Left hindlimb (tissue), 1 donor: ENCODE measurements around the gene C1RL.

Experiments used
- DNase-seq: peaks from one replicate; pipeline ENCODE4 v3.0.0-alpha.2; 2018

The C1RL gene, protein sequence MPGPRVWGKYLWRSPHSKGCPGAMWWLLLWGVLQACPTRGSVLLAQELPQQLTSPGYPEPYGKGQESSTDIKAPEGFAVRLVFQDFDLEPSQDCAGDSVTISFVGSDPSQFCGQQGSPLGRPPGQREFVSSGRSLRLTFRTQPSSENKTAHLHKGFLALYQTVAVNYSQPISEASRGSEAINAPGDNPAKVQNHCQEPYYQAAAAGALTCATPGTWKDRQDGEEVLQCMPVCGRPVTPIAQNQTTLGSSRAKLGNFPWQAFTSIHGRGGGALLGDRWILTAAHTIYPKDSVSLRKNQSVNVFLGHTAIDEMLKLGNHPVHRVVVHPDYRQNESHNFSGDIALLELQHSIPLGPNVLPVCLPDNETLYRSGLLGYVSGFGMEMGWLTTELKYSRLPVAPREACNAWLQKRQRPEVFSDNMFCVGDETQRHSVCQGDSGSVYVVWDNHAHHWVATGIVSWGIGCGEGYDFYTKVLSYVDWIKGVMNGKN

DNA sequence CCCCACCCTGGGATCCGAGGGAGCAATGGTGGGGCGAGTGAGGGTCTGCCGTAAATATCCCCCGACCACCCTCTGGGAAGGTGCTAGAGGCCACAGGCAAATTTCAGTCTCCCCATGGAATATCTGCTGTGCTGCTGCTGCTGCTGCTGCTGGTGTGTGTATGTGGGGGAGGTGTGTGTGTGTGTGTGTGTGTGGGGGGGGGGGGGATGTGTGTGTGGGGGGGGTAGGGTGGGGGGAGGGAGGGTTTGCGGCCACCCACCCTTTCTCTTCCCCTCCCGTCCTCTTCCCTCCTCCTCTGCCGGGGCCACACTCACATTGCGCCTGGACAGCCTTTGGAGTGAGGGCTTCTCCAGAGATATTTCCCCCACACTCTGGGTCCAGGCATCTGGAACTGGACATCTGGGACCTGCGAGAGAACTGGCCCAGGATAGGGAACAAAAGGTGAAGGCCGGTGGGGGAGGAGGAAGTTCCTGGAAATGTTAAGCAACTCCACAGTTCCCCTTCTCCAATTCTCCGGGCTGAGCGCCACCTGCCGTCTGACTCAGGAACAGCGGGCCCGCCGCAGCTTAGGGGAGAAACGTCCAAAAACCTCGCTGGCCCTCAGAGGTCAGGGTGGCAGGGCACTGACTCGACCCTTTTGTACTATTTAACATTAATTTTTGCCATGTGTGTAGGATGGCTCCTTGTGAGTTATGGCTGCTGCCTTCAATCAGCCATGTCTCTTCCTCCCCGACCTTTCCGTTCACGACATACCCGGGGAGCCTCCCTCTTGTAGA is at the start of gene C1RL:
Gene C1RL, minus strand, starts transcription at position 419 of the 776 bp plus-strand sequence. Its CDS starts 34 bp downstream, at position 385.
- DNase-seq: peak; percentile 91

- DNase-seq: no peak
These were observed 48.4 kb upstream of the C1RL start for GRCh38 chr12:7157391-7157790.

DNA sequence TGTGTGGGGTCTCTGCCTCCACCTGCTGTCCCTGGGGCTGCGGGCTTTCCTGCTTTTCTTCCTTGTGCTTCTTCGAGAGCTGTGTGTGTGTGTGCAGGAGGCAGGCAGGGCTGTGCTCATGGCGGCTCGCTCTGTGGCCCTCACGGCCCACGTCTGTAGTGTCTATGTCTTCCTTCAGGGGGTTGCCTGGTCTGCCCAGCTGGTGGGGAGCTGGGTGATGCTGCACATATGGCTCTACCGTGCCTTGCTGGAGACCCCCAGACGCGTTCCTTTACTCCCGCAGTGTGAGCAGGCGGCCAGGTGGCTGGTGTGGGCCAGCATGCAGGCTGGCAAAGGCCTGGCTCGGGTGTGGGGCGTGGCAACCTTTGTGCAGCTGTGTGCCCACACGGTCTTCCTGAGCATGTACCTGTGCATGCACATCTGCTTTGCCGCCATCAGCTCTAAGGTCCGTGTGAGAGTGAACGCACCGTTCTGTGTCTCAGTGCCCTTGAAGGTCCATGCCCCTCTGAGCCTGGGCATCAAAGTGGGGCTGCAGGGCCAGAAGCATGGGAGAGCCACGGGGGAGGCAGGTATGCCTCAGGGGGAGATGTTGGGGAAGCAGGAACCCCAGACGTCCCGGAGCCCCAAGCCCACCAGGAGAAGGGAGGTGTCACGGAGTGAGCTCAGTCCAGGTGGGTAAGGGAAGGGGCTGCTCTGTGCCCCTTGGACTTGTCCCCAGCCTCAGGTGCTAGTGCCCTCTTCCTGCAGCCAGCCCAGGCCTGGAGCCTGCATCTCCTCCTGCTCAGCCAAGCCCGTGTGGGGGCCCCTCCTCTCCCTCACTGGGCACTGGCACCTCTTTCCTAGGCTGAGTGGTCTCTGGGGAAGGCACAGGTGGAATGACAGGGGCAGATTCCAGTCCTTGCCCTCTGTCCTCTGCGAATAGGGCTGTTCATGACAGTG is 47.5 kb upstream of the C1RL start:
- no peak for DNase-seq

- no peak for DNase-seq
These were observed 46.5 kb upstream of the C1RL start for GRCh38 chr12:7155471-7156034.

- DNase-seq: no peak
These were observed 46.0 kb upstream of the C1RL start for GRCh38 chr12:7154901-7155470.

DNA sequence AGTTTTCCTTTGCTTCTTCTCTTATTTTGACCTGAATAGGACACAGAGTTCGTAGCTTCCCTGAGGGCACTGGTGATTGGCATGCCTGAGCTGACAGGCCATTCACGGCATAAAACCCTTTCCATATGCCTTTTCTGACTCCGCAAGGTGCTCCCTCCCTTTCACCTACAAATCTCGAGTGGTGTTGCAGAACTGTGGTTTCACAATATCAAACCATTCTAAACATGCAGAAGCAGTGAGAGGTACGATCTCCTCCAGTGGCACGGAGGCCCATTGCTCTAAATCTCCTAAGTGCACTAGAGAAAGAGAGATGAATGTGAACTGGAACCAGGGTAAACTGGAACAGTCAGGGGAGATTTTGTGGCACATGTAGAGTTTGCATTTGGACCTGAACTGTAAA is 45.0 kb upstream of the C1RL start:
- no peak for DNase-seq

DNA sequence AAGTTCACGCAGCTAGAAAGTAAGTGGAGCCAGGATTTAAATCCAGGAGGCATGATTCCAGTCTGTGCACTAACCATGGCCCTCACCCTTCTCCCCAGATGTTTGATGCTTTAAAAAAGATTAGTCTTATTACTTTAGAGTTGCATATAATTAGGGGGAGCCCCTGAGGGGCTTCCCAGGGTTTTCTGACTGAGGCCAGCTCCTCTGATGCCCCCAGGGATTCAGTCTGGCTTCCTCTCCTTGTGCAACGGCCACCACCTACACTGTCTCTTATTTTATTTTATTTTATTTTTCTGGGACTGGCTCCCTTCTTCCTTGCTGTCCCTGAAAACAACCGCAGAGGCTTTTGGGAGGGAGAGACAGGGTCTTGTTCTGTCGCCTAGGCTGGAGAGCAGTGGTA is 43.8 kb upstream of the C1RL start:
- no peak for DNase-seq

DNA sequence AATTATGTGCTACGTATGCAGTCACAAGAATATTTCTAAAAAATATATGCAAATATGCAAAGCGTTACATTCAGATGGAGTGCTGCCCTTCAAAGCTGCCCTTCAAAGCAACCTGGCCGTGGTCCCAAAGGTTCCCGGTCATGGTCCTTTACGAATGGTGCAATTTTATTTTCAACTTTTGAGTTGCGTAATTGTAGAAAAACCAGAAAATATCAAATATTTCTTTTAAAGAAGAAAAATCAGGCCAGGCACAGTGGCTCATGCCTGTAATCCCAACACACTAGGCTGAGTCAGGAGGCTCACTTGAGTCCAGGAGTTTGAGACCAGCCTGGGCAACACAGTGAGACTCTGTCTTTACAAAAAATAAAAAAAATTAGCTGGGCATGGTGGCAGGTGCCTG is 42.5 kb upstream of the C1RL start:
- no peak for DNase-seq

DNA sequence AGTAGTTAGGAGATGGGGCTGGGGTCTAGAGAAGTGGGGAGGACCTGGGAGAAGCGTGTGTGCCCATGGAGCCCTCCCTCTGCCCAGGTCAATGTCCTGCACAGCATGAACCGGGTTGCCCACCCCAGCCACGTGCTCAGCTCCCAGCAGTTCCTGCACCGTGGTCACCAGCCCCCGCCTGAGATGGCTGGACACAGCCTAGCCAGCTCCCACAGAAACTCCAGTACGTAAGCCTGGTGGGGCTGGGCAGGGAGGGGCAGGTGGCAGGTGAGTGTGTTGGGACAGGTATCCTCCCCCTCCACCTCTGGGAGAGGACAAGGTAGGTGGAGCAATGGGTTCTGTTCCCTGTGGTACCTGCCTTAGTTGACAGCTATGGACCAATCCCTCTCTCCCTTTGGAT is 41.8 kb upstream of the C1RL start:
- DNase-seq: no peak

DNA sequence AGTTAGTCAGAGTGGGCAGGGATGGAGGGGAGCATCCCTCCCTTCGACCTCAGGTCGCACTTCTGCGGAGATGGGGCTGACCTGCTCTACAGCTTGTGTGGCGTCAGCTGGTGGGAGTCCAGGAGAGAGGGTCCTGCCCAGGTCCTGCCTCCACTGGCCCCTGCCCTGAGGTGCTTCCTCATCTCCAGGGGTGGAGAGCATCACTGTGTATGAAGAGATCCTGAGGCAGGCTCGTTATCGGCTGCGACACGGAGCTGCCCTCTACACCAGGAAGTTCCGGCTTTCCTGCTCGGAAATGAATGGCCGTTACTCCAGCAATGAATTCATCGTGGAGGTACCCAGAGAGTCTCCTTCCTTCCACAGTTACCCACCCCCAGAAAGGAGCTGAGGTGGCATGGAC is 41.3 kb upstream of the C1RL start:
- DNase-seq: no peak

DNA sequence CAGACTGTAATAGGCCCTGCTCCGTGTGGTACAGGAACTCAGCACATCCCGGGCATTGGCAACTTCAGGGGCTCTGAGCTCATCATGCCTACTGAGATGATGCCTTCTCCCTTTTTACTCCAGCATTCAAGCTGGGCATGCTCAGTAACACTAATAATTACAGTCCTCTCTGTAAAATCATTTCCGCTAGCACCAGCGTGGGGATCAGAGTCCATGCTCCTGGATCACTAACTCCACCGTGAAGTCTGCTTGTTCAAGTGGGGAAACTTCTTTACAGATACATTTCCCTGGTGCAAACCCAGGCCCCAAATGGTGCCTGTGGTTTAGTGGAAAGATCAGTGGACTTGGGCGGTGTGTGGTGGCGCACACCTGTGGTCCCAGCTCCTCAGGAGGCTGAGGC is 37.9 kb upstream of the C1RL start:
- no peak for DNase-seq

- no peak for DNase-seq
These were observed 37.2 kb upstream of the C1RL start for GRCh38 chr12:7146228-7146627.

DNA sequence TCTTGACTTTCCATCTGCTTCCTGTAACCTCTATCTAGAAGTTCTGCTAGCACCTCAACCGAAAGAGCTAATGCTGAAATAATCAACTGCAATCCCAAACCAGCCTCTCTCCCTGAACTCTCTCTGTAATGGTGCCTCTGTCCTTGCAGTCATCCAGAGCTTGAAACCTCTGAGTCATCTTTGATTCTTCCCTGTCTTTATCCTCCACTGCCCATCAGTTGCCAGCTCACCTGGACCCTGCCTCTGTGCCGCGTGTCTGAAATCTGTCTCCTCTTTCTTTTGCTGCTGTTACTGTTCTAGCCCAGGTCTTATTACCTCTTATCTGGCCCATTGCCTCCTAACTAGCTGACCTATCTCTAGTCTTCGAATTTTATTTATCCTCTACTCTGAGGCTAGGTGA is 36.7 kb upstream of the C1RL start:
- DNase-seq: no peak

DNA sequence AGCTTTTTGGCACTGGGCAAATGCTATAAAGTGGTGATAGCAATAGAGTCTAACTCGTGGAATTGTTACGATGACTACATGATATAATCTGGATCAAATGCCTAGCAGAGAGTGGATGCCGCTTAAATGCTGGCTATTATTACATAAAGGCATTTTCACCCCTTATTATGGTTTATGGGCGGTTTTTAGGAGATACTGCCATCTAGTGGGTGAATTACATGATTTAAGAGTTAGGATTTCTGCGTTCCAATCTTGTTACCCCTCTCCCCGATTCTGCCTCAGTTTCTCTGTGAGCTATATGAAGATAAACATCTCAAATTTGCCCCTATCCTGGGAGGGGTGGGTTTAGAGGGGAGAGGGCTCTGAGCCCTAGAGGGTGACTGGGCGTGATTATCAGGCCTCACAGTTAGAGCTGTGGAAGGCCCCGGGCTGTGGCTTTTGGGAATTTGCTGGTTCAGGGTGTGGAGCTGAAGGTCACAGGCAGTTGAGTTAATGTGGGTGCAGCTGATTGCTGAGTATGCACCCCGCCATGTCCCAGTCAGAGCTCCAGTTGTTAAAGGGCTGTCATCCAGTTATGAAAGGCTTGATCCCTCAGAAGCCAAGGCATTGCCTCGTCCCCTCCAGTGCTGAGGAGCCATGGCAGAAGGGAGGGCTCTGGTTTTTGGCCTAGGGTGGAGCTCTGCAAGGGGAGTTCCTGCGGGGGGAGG is 35.6 kb upstream of the C1RL start:
- no peak for DNase-seq

- no peak for DNase-seq
These were observed 34.5 kb upstream of the C1RL start for GRCh38 chr12:7143564-7143963.

- no peak for DNase-seq
These were observed 33.9 kb upstream of the C1RL start for GRCh38 chr12:7142809-7143465.

DNA sequence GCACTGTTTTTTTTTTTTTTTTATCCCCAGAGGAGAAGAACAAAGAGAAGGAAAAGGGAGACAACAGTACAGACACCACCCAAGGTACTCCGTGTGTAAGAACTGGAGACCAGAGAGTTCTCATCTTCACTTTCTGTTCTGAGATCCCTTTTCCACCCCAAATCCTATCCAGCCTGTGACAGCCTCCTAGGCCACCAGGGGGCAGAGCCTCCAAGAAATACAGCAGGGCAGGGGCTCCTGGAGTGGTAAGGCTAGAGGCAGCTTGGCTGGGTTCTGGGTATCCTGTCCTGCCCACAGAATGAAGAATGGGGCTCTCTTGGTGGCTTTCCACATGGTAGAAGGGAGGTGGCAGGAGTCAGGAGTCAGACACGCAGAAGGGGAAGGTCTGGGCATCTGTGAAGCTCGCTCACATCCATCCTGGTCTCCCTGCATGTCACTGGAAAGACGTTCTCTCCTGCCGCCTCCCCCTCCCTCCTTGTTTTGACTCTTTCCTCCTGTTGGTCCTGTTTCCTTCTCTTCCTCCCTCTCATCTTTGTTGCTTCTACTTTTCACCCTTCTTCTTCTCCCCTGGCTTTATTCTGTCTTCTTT is 33.1 kb upstream of the C1RL start:
- DNase-seq: no peak

- DNase-seq: no peak
These were observed 32.5 kb upstream of the C1RL start for GRCh38 chr12:7141351-7142005.

DNA sequence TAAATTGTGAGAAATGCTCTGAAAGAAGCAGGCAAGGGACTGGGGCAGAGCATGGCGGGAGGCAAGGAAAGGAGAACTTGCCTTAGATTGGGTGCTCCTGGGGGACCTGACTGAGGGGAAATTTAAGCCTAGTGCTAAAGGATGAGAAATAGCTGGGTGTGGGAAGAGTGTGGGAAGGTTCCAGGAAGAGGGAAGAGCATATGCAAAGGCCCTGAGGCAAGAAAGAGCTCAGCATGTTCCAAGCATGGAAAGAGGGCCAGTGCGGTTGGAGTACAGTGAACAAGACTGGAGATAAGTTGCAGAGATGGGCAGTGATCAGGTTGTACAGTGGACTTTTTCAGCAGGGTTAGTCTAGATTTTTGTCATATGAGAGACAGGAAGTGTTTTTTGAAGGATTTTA is 30.2 kb upstream of the C1RL start:
- no peak for DNase-seq

- no peak for DNase-seq
These were observed 28.9 kb upstream of the C1RL start for GRCh38 chr12:7137908-7138307.
